ENCODE measurements around the gene PDE3B. TPM values are rescaled to one million over a fixed set of nuclear protein-coding genes. Genes with fewer than 3 reads are reported as not detected.
"Not testable (repeated sequence)": the region's sequence is repeated elsewhere in the genome, so short reads cannot be mapped to it uniquely, and the experiment has no call there.

Gene PDE3B
- total and polyA plus RNA-seq, 7 donors: 0.11 to 0.59 (median 0.30) TPM

- WGBS, 3 donors: 26 to 43% (median 42%) methylated on average over 1 of the region's 1 CpG
- Histone ChIP-seq H3K4me1 (no peaks in the 10 kb centered on the region), H3K27ac (no peak overlapping the region), H3K27me3 (ENCODE audit: insufficient read depth in 3 of 3, low read length in 2 of 3) (no peaks in the 10 kb centered on the region), H3K4me3 (no peak overlapping the region), H3K36me3 (ENCODE audit: insufficient read depth in 1 of 2, low read depth in 1 of 2) (no peaks in the 10 kb centered on the region), H3K9me3 (no peaks in the 10 kb centered on the region)
- intact Hi-C loops (cut with DNase I): no loop called here
- TF ChIP-seq, protein P1, sequence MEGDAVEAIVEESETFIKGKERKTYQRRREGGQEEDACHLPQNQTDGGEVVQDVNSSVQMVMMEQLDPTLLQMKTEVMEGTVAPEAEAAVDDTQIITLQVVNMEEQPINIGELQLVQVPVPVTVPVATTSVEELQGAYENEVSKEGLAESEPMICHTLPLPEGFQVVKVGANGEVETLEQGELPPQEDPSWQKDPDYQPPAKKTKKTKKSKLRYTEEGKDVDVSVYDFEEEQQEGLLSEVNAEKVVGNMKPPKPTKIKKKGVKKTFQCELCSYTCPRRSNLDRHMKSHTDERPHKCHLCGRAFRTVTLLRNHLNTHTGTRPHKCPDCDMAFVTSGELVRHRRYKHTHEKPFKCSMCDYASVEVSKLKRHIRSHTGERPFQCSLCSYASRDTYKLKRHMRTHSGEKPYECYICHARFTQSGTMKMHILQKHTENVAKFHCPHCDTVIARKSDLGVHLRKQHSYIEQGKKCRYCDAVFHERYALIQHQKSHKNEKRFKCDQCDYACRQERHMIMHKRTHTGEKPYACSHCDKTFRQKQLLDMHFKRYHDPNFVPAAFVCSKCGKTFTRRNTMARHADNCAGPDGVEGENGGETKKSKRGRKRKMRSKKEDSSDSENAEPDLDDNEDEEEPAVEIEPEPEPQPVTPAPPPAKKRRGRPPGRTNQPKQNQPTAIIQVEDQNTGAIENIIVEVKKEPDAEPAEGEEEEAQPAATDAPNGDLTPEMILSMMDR (IDR thresholded peaks at IDR 0.05): no peak
- ATAC-seq: no peak
- no peak for DNase-seq
These were observed 130.2 kb downstream of the PDE3B start for GRCh38 chr11:14773755-14774154.

GRCh38 chr11:14774721-14775120 is 131.1 kb downstream of the PDE3B start:
- no peak for ATAC-seq
- Histone ChIP-seq H3K4me1 (no peaks in the 10 kb centered on the region), H3K4me3 (no peak overlapping the region), H3K27me3 (ENCODE audit: insufficient read depth in 3 of 3, low read length in 2 of 3) (no peaks in the 10 kb centered on the region), H3K36me3 (ENCODE audit: insufficient read depth in 1 of 2, low read depth in 1 of 2) (no peaks in the 10 kb centered on the region), H3K9me3 (no peaks in the 10 kb centered on the region), H3K27ac (no peak overlapping the region)
- DNase-seq: no peak
- WGBS, 3 donors: 79 to 88% (median 85%) methylated on average over 3 of the region's 3 CpGs
- intact Hi-C loops (cut with DNase I): no loop called here
- TF ChIP-seq, protein P1 (IDR thresholded peaks at IDR 0.05): no peak

DNA sequence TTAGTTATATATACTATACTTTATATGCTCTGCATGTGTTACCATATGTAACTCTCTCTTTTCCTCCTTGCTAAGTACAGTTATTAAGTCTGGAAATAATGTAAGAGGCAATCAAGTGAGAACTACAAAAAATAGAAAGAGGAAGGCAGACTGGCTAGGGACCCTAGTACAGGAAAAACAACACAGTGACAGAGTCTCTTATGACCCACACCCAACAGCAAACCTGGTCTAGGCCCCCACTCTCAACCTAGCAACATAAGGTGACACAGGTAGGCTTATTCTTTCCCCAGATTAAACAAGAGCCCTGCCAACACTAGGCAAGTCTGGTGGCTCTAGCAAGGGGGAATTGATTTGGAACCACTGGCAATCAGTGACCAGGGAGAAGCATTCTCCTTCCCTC is 132.3 kb downstream of the PDE3B start:
- no peaks in the 10 kb centered on the region for H3K27me3 ChIP-seq (ENCODE audit: insufficient read depth in 3 of 3, low read length in 2 of 3)
- no peak overlapping the region for H3K27ac ChIP-seq
- H3K36me3 ChIP-seq (ENCODE audit: insufficient read depth in 1 of 2, low read depth in 1 of 2): no peaks in the 10 kb centered on the region
- TF ChIP-seq, protein P1 (IDR thresholded peaks at IDR 0.05): no peak
- H3K4me1 ChIP-seq: no peaks in the 10 kb centered on the region
- H3K4me3 ChIP-seq: no peak overlapping the region
- ATAC-seq (no peak), DNase-seq (no peak)
- H3K9me3 ChIP-seq: no peaks in the 10 kb centered on the region
- intact Hi-C loops (cut with DNase I): no loop called here

- H3K27ac ChIP-seq; H3K36me3 ChIP-seq (ENCODE audit: insufficient read depth in 1 of 2, low read depth in 1 of 2); intact Hi-C loops (cut with DNase I); H3K4me1 ChIP-seq; H3K4me3 ChIP-seq; H3K9me3 ChIP-seq; H3K27me3 ChIP-seq (ENCODE audit: insufficient read depth in 3 of 3, low read length in 2 of 3); DNase-seq; ATAC-seq: not testable (repeated sequence)
- WGBS, 3 donors: 92 to 96% (median 96%) methylated on average over 7 to 8 of the region's 8 CpGs
These were observed 134.9 kb downstream of the PDE3B start for GRCh38 chr11:14778460-14778859.

DNA sequence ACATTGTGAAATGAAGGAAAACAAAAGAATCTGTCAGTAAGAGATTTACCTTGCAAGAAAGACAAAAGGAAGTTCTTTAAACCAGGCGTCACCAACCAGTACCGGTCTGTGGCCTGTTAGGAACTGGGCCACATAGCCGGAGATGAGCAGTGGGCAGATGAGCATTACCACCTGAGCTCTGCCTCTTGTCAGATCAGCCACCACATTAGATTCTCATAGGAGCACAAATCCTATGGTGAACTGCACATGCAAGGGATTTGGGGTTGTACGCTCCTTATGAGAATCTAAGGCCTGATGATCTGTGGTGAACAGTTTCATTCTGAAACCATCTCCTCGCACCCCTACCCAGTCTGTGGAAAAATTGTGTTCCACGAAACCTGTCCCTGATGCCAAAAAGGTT is 140.2 kb downstream of the PDE3B start:
- WGBS, 3 donors: 90 to 94% (median 90%) methylated on average over 6 of the region's 6 CpGs
- no peak for DNase-seq
- Histone ChIP-seq H3K9me3 (no peaks in the 10 kb centered on the region), H3K4me3 (no peak overlapping the region), H3K27me3 (ENCODE audit: insufficient read depth in 3 of 3, low read length in 2 of 3) (no peaks in the 10 kb centered on the region), H3K27ac (no peak overlapping the region), H3K36me3 (ENCODE audit: insufficient read depth in 1 of 2, low read depth in 1 of 2) (no peaks in the 10 kb centered on the region), H3K4me1 (no peaks in the 10 kb centered on the region)
- TF ChIP-seq, protein P1 (IDR thresholded peaks at IDR 0.05): no peak
- no peak for ATAC-seq
- intact Hi-C loops (cut with DNase I): no loop called here

All from psoas muscle (tissue), 8 donors.